ENCODE data around the gene TBX10. TPM values are rescaled to one million over a fixed set of nuclear protein-coding genes. Genes with fewer than 3 reads are reported as not detected.

Gene TBX10
- total RNA-seq, 1 experiment from 2014 or later: not detected

DNA sequence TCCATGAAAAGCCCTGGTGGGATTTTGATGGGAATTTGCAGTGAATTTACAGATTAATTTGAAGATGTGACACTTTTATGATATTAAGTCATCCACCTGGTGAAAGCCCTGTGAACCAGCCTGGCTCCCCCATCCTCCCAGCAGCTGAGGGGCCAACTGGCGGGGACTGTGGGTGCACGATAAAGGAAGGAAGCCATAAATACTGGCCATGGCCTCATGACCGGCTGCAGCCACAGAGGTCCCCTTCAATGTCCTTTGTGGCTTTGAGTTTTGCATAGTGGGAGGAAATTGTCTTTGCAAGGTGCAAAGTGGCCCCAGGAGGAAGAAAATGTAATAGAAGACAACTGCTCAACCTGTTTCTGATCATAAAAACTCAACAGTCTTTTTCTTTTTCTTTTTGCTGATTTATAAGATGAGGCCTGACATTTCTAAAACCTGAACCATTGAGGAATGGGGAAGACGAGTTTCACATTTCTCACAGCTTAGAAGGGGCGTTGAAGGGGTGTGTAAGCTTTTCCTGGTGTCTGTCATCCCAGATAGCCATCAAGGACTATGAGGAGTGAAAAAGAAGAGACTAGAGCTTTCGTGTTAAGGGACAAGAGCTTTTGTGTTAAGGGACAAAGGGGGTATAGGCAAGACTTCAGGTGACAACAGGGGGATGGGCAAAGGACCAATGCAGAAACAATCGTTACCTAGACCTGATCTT lies 39.1 kb downstream of the TBX10 start:
- WGBS (ENCODE audit: extremely low coverage, insufficient read length, low lambda C conversion rate): no CpG with 5 or more reads among the region's 7 CpGs
- H2BK120ac ChIP-seq (ENCODE audit: low read depth, low read length, poor library complexity, severe bottlenecking): no peak overlapping the region
- no peaks in the 10 kb centered on the region for H3K79me2 ChIP-seq (ENCODE audit: insufficient read depth, low read length)
- H3K79me1 ChIP-seq (ENCODE audit: insufficient read depth, low read depth, low read length, poor library complexity, severe bottlenecking): no peaks in the 10 kb centered on the region
- H3K27ac Mint-ChIP-seq: no peak overlapping the region
- no peak overlapping the region for H3K27ac ChIP-seq (ENCODE audit: insufficient read length, low read depth, low read length)
- H2BK12ac ChIP-seq (ENCODE audit: insufficient read length, low read depth, low read length): no peak overlapping the region
- no peak overlapping the region for H2AK5ac ChIP-seq (ENCODE audit: insufficient read length, low read length)
- H3K27me3 ChIP-seq (ENCODE audit: insufficient read depth, low read length): no peaks in the 10 kb centered on the region
- H3K23me2 ChIP-seq (ENCODE audit: insufficient read length, low read depth, low read length, poor library complexity, severe bottlenecking): no peaks in the 10 kb centered on the region
- H4K5ac ChIP-seq (ENCODE audit: insufficient read length, low read depth, low read length): no peak overlapping the region
- H3T11ph ChIP-seq (ENCODE audit: low read length): no peak overlapping the region
- peaks cover 2 to 20% (median 3%) of the 10 kb centered on the region in 3 experiments; a peak in 4 of 7 replicates for H3K36me3 Mint-ChIP-seq (ENCODE audit: insufficient read depth in 1 of 3, low read depth in 3 of 3)
- no peak for TF ChIP-seq CTCF (conservative IDR thresholded peaks at IDR 0.05)
- H3K23ac ChIP-seq (ENCODE audit: insufficient read length, low read depth, low read length): no peak overlapping the region
- no peak overlapping the region for H3K56ac ChIP-seq (ENCODE audit: insufficient read length, low read depth, low read length)
- no peak for DNase-seq
- H3K4me3 Mint-ChIP-seq: no peak overlapping the region
- H3K9ac ChIP-seq (ENCODE audit: extremely low read depth, insufficient read length, low read length): no peak overlapping the region
- no peak overlapping the region for H4K91ac ChIP-seq (ENCODE audit: insufficient read length, low read depth, low read length)
- no peak overlapping the region for H2AFZ ChIP-seq (ENCODE audit: low read length)
- H3K18ac ChIP-seq (ENCODE audit: insufficient read length, low read depth, low read length): no peak overlapping the region
- H3K9me3 Mint-ChIP-seq: peaks cover 25 to 30% of the 10 kb centered on the region in 2 experiments
- H3K4me2 ChIP-seq (ENCODE audit: insufficient read depth, insufficient read length, low read length): no peak overlapping the region
- no peak overlapping the region for H2BK5ac ChIP-seq (ENCODE audit: insufficient read length, low read length)
- no peaks in the 10 kb centered on the region for H4K20me1 ChIP-seq (ENCODE audit: control insufficient read depth, insufficient read depth, insufficient read length)
- H3K27me3 Mint-ChIP-seq (ENCODE audit: low read depth): peaks cover 11% of the 10 kb centered on the region
- no peak overlapping the region for H2BK15ac ChIP-seq (ENCODE audit: low read depth, low read length)
- H3K9me3 ChIP-seq (ENCODE audit: control insufficient read depth, low read depth, low read length): no peaks in the 10 kb centered on the region
- no peaks in the 10 kb centered on the region for H3K4me1 ChIP-seq (ENCODE audit: insufficient read depth, low read length)
- no peak overlapping the region for H2BK20ac ChIP-seq (ENCODE audit: low read depth, low read length, poor library complexity, severe bottlenecking)
- H3K4me1 Mint-ChIP-seq: peaks cover 22 to 31% of the 10 kb centered on the region in 2 experiments
- H3K14ac ChIP-seq (ENCODE audit: insufficient read depth, low read length): no peak overlapping the region
- no peak overlapping the region for H4K8ac ChIP-seq (replicated peaks; ENCODE audit: insufficient read length, low read depth, low read length)
- no peak overlapping the region for H3K4ac ChIP-seq (ENCODE audit: low read depth, low read length)

Data from H9 (cell line).